Measurements from ENCODE around the gene TEAD1.

GRCh38 chr11:12682288-12682687, 8.1 kb downstream of the TEAD1 start:
- TF ChIP-seq, protein P1, sequence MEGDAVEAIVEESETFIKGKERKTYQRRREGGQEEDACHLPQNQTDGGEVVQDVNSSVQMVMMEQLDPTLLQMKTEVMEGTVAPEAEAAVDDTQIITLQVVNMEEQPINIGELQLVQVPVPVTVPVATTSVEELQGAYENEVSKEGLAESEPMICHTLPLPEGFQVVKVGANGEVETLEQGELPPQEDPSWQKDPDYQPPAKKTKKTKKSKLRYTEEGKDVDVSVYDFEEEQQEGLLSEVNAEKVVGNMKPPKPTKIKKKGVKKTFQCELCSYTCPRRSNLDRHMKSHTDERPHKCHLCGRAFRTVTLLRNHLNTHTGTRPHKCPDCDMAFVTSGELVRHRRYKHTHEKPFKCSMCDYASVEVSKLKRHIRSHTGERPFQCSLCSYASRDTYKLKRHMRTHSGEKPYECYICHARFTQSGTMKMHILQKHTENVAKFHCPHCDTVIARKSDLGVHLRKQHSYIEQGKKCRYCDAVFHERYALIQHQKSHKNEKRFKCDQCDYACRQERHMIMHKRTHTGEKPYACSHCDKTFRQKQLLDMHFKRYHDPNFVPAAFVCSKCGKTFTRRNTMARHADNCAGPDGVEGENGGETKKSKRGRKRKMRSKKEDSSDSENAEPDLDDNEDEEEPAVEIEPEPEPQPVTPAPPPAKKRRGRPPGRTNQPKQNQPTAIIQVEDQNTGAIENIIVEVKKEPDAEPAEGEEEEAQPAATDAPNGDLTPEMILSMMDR (IDR thresholded peaks at IDR 0.05), result no peak
- no peak for TF ChIP-seq POLR2AphosphoS5 (IDR thresholded peaks at IDR 0.05)
